PFSK-1 (cell line): ENCODE measurements around the gene OR4M1.

Source experiments
- FOXP2 ChIP-seq: optimal IDR thresholded peaks from 2 replicates; pipeline ENCODE3; 2011; ENCODE audit warnings: borderline replicate concordance, control low read depth, inconsistent platforms; ENCODE audit not compliant: insufficient read depth; ENCODE audit errors: extremely low read length, extremely low read depth
- POLR2AphosphoS5 ChIP-seq: IDR thresholded peaks from 2 replicates; pipeline ENCODE4 v1.6.1; 2012; ENCODE audit warnings: low read depth, mild to moderate bottlenecking, control low read depth, low read length, moderate library complexity
- REST ChIP-seq, 2 experiments: IDR thresholded peaks; 2 replicates each; pipeline versions ENCODE4 v1.6.1 to v1.8.0; 2011 to 2012; ENCODE audit warnings: low read depth in 2 of 2, low read length in 2 of 2, control low read depth in 1 of 2, inconsistent platforms in 1 of 2, mild to moderate bottlenecking in 1 of 2, moderate library complexity in 1 of 2; ENCODE audit not compliant: insufficient read depth in 1 of 2
- SIN3A ChIP-seq: IDR thresholded peaks from 2 replicates; pipeline ENCODE4 v1.6.1; 2012; ENCODE audit warnings: mild to moderate bottlenecking, low read length, moderate library complexity, borderline replicate concordance; ENCODE audit not compliant: insufficient read depth
- TAF1 ChIP-seq: IDR thresholded peaks from 2 replicates; pipeline ENCODE4 v1.6.1; 2012; ENCODE audit warnings: low read length, control low read depth, borderline replicate concordance; ENCODE audit not compliant: insufficient read depth

- TF ChIP-seq TAF1 (no peak), POLR2AphosphoS5 (no peak), REST (IDR thresholded peaks at IDR 0.05; ENCODE audit: insufficient read depth in 1 of 2, low read depth in 2 of 2, low read length in 2 of 2) (no peak), FOXP2 (no peak), SIN3A (no peak)
These were observed 30.0 kb upstream of the OR4M1 start, which contains the start of gene OR4Q3 for GRCh38 chr14:19743256-19743655.
